HL-60 (cell line): ENCODE data around the gene RPRD1B.

ENCODE experiments used
- DNase-seq, 2 experiments: peaks; one replicate each; pipeline ENCODE4 v3.0.0-alpha.2; 2010 to 2020; ENCODE audit warnings: low read depth in 1 of 2, low spot score in 1 of 2
- H3K27ac ChIP-seq: fragments of 250-450 bp; sonication (Bioruptor Pico); replicated peaks from 2 replicates; pipeline ENCODE4 v1.5.1; 2020; ENCODE audit warnings: mild to moderate bottlenecking, moderate library complexity
- H3K27me3 ChIP-seq: fragments of 250-450 bp; sonication (Bioruptor Pico); 2 replicates; pipeline ENCODE4 v1.5.1; 2021; ENCODE audit warnings: mild to moderate bottlenecking, moderate library complexity; ENCODE audit not compliant: insufficient read depth, poor library complexity, severe bottlenecking
- H3K4me3 ChIP-seq: replicated peaks from 2 replicates; pipeline ENCODE4 v1.5.1; 2011; ENCODE audit warnings: mild to moderate bottlenecking, control low read depth, low read length; ENCODE audit not compliant: insufficient read depth
- CTCF ChIP-seq: IDR thresholded peaks from one replicate; pipeline ENCODE4 v1.5.1; 2011; ENCODE audit warnings: low read length, control low read depth, inconsistent platforms; ENCODE audit not compliant: insufficient read depth
- GABPA ChIP-seq: IDR thresholded peaks from 2 replicates; pipeline ENCODE4 v1.6.1; 2012; ENCODE audit warnings: low read depth
- POLR2AphosphoS5 ChIP-seq: IDR thresholded peaks from 2 replicates; pipeline ENCODE4 v1.6.1; 2012; ENCODE audit warnings: low read depth
- REST ChIP-seq: IDR thresholded peaks from 2 replicates; pipeline ENCODE4 v1.6.1; 2012; ENCODE audit warnings: low read depth; ENCODE audit not compliant: insufficient replicate concordance
- SPI1 ChIP-seq: IDR thresholded peaks from 2 replicates; pipeline ENCODE4 v1.6.1; 2012; ENCODE audit warnings: low read depth, mild to moderate bottlenecking, borderline replicate concordance

Gene RPRD1B

GRCh38 chr20:38134427-38135270 lies 101.1 kb downstream of the RPRD1B start:
- DNase-seq = no peak
- H3K27me3 ChIP-seq = no peaks in the 10 kb centered on the region
- H3K27ac ChIP-seq = no peak overlapping the region
- no peak overlapping the region for H3K4me3 ChIP-seq
- TF ChIP-seq POLR2AphosphoS5 = no peak
- TF ChIP-seq SPI1 = no peak
- TF ChIP-seq CTCF = no peak
- TF ChIP-seq REST = no peak
- no peak for TF ChIP-seq GABPA

- Histone ChIP-seq H3K27ac (no peak overlapping the region), H3K4me3 (no peak overlapping the region), H3K27me3 (no peaks in the 10 kb centered on the region)
- no peak for DNase-seq
- TF ChIP-seq POLR2AphosphoS5 (no peak), SPI1 (no peak), REST (no peak), CTCF (no peak), GABPA (no peak)
Observed at GRCh38 chr20:38135271-38135650, 101.7 kb downstream of the RPRD1B start.

- no peak overlapping the region for H3K27ac ChIP-seq
- no peaks in the 10 kb centered on the region for H3K27me3 ChIP-seq
- no peak for DNase-seq
- no peak overlapping the region for H3K4me3 ChIP-seq
- TF ChIP-seq SPI1 = no peak
- no peak for TF ChIP-seq REST
- TF ChIP-seq CTCF = no peak
- no peak for TF ChIP-seq GABPA
- no peak for TF ChIP-seq POLR2AphosphoS5
Observed at GRCh38 chr20:38135651-38136420, 102.3 kb downstream of the RPRD1B start.
